NOMO-1 (cell line): ENCODE measurements around the gene CCIN.

Source experiments
- DNase-seq, 2 experiments: peaks; one replicate each; lab custom pipeline; 2025; ENCODE audit not compliant: unreplicated experiment in 2 of 2; lab: John Stamatoyannopoulos, UW

CCIN gene

GRCh38 chr9:36140086-36141084, 28.8 kb upstream of the CCIN start:
- peak; percentile 75 to 81 for DNase-seq

- no peak for DNase-seq
Measured at GRCh38 chr9:36141288-36141687, 27.9 kb upstream of the CCIN start.

- DNase-seq: no peak
Measured at GRCh38 chr9:36141761-36142160, 27.4 kb upstream of the CCIN start.

GRCh38 chr9:36142510-36143244, 26.5 kb upstream of the CCIN start:
- peak; percentile 73 to 85 for DNase-seq

GRCh38 chr9:36143245-36143641, 25.9 kb upstream of the CCIN start:
- no peak for DNase-seq

- peak in 1 of 2 experiments; percentile 32 for DNase-seq
Measured at GRCh38 chr9:36144309-36145232, 24.6 kb upstream of the CCIN start.

GRCh38 chr9:36145970-36146369, 23.2 kb upstream of the CCIN start:
- no peak for DNase-seq

- DNase-seq: no peak
Measured at GRCh38 chr9:36146651-36147050, 22.5 kb upstream of the CCIN start.

GRCh38 chr9:36147441-36148175, 21.6 kb upstream of the CCIN start:
- DNase-seq: no peak

GRCh38 chr9:36148311-36149051, 20.7 kb upstream of the CCIN start:
- DNase-seq: no peak

GRCh38 chr9:36149197-36149596, 20.0 kb upstream of the CCIN start:
- DNase-seq: no peak

GRCh38 chr9:36150574-36151315, 18.4 kb upstream of the CCIN start:
- DNase-seq: peak; percentile 50

GRCh38 chr9:36151316-36152210, 17.6 kb upstream of the CCIN start:
- peak; percentile 96 for DNase-seq

GRCh38 chr9:36152741-36153438, 16.3 kb upstream of the CCIN start:
- DNase-seq: no peak

GRCh38 chr9:36153746-36154145, 15.4 kb upstream of the CCIN start:
- DNase-seq: no peak

GRCh38 chr9:36154331-36154952, 14.7 kb upstream of the CCIN start:
- DNase-seq: peak; percentile 55 to 92

- DNase-seq: no peak
Measured at GRCh38 chr9:36156116-36156515, 13.1 kb upstream of the CCIN start.
